H1 (cell line): ENCODE measurements around the gene TEX35. TPM values are rescaled to one million over a fixed set of nuclear protein-coding genes. Genes with fewer than 3 reads are reported as not detected.
A peak's percentile ranks its signal among the peaks of the same experiment; 100 is the strongest.

Experiments used
- ASH2L ChIP-seq: fragments of 200-600, 300-600 bp; sonication (generic); IDR thresholded peaks from one replicate; pipeline ENCODE4 v1.7.1; 2017; ENCODE audit warnings: low read length
- ATF3 ChIP-seq: IDR thresholded peaks from 2 replicates; pipeline ENCODE4 v1.6.1; 2011; ENCODE audit warnings: low read depth, mild to moderate bottlenecking, low read length; ENCODE audit not compliant: insufficient read depth
- BACH1 ChIP-seq: IDR thresholded peaks from 2 replicates; pipeline ENCODE4 v1.6.1; 2012; ENCODE audit warnings: low read length, improper control_type of control experiment
- CBX5 ChIP-seq: fragments of 300-800, 300-1000 bp; sonication (generic); IDR thresholded peaks from 2 replicates; pipeline ENCODE4 v1.7.1; 2016; ENCODE audit warnings: antibody characterized with exemption, low read length, low read depth
- CEBPB ChIP-seq: IDR thresholded peaks from 2 replicates; pipeline ENCODE4 v1.6.1; 2012; ENCODE audit warnings: low read depth, low read length
- CHD1 ChIP-seq: IDR thresholded peaks from 2 replicates; pipeline ENCODE4 v1.6.1; 2012; ENCODE audit warnings: low read depth, low read length, improper control_type of control experiment
- CHD2 ChIP-seq: IDR thresholded peaks from 2 replicates; pipeline ENCODE4 v1.6.1; 2012; ENCODE audit warnings: low read length, improper control_type of control experiment
- HDAC2 ChIP-seq, 2 experiments: fragments of 300-600 bp in 1 of 2; sonication (generic) in 1 of 2; IDR thresholded peaks; 2 replicates each; pipeline ENCODE4 v1.6.1; 2011 to 2012; ENCODE audit warnings: low read depth in 2 of 2, low read length in 2 of 2, mild to moderate bottlenecking in 2 of 2, moderate library complexity in 2 of 2, borderline replicate concordance in 1 of 2, inconsistent platforms in 1 of 2
- JUN ChIP-seq: IDR thresholded peaks from 2 replicates; pipeline ENCODE4 v1.6.1; 2011; ENCODE audit warnings: low read depth, mild to moderate bottlenecking, improper control_type of control experiment, low read length
- JUND ChIP-seq: IDR thresholded peaks from 2 replicates; pipeline ENCODE4 v1.6.1; 2011; ENCODE audit warnings: mild to moderate bottlenecking, improper control_type of control experiment, low read length
- KDM1A ChIP-seq: fragments of 200-600, 300-600 bp; sonication (generic); IDR thresholded peaks from 2 replicates; pipeline ENCODE4 v1.7.1; 2016; ENCODE audit warnings: mild to moderate bottlenecking, low read length, borderline replicate concordance
- KDM5A ChIP-seq: fragments of 200-600 bp; IDR thresholded peaks from 2 replicates; pipeline ENCODE4 v1.7.1; 2012; ENCODE audit warnings: mild to moderate bottlenecking, low read length, inconsistent platforms, mixed read lengths
- NRF1 ChIP-seq: IDR thresholded peaks from 2 replicates; pipeline ENCODE4 v1.6.1; 2011; ENCODE audit warnings: mild to moderate bottlenecking, low read depth, low read length, improper control_type of control experiment
- POLR2A ChIP-seq, 2 experiments: IDR thresholded peaks; 1 replicate in 1 of 2; 2 replicates in 1 of 2; pipeline ENCODE4 v1.6.1; 2011; ENCODE audit warnings: low read depth in 2 of 2, low read length in 2 of 2, mild to moderate bottlenecking in 2 of 2; ENCODE audit errors: control extremely low read depth in 1 of 2
- RAD21 ChIP-seq, 2 experiments: IDR thresholded peaks in 1 of 2; conservative IDR thresholded peaks in 1 of 2; 2 replicates each; pipeline ENCODE4 v1.6.1; 2011; ENCODE audit warnings: low read depth in 2 of 2, low read length in 2 of 2, improper control_type of control experiment in 1 of 2, inconsistent platforms in 1 of 2, mild to moderate bottlenecking in 1 of 2, moderate library complexity in 1 of 2
- RFX5 ChIP-seq: IDR thresholded peaks from 2 replicates; pipeline ENCODE4 v1.6.1; 2011; ENCODE audit warnings: low read depth, low read length, improper control_type of control experiment, borderline replicate concordance
- RNF2 ChIP-seq: fragments of 200-900, 300-1000 bp; sonication (generic); IDR thresholded peaks from 2 replicates; pipeline ENCODE4 v1.7.1; 2016; ENCODE audit warnings: borderline replicate concordance, low read depth, mild to moderate bottlenecking, antibody characterized with exemption, low read length; ENCODE audit not compliant: poor library complexity, severe bottlenecking; ENCODE audit errors: missing control alignments
- RXRA ChIP-seq: IDR thresholded peaks from 2 replicates; pipeline ENCODE4 v1.6.1; 2011; ENCODE audit warnings: low read depth, mild to moderate bottlenecking, low read length, moderate library complexity; ENCODE audit not compliant: insufficient read depth
- SP1 ChIP-seq: IDR thresholded peaks from 2 replicates; pipeline ENCODE4 v1.6.1; 2011; ENCODE audit warnings: low read depth, low read length
- SP2 ChIP-seq: IDR thresholded peaks from 2 replicates; pipeline ENCODE4 v1.6.1; 2012; ENCODE audit warnings: mild to moderate bottlenecking, low read length, inconsistent platforms
- SP4 ChIP-seq: IDR thresholded peaks from 2 replicates; pipeline ENCODE4 v1.6.1; 2012; ENCODE audit warnings: low read length, inconsistent platforms
- TBP ChIP-seq: IDR thresholded peaks from 2 replicates; pipeline ENCODE4 v1.6.1; 2011; ENCODE audit warnings: low read depth, low read length, improper control_type of control experiment
- TCF12 ChIP-seq: IDR thresholded peaks from 2 replicates; pipeline ENCODE4 v1.6.1; 2011; ENCODE audit warnings: low read depth, mild to moderate bottlenecking, low read length
- TEAD4 ChIP-seq: IDR thresholded peaks from 2 replicates; pipeline ENCODE4 v1.6.1; 2012; ENCODE audit warnings: low read depth, low read length, inconsistent platforms, mixed read lengths
- ZNF274 ChIP-seq: IDR thresholded peaks from 2 replicates; pipeline ENCODE4 v1.7.0; 2012; ENCODE audit warnings: low read length, borderline replicate concordance; ENCODE audit errors: extremely low read depth
- polyA plus RNA-seq, 7 experiments: library from polyadenylated mRNA; depleted of rRNA in 3 of 7; stranded (reverse) in 5 of 7; unstranded in 2 of 7; fragments of >200 nt in 5 of 7; fragments of 200-250 nt in 2 of 7; gene quantifications; 1 replicate in 5 of 7; 2 replicates in 1 of 7; 4 replicates in 1 of 7; pipeline versions ENCODE4 v1.2.1 to v1.2.3, GENCODE V29; 2011 to 2013; ENCODE audit warnings: missing spikeins in 2 of 7, mixed read lengths in 2 of 7
- total RNA-seq: library from RNA; stranded (reverse); fragmentation: NEBNext Ultra II Directional; extraction: Animal tissue kit (Norgen Biotek cat#: 25700); gene quantifications from 2 replicates; pipeline ENCODE4 v1.2.1, GENCODE V29; 2021

The TEX35 gene
- total and polyA plus RNA-seq, 2 of the 8 experiments (the other 6 are each of a cell fraction or from before 2014, with no cell fraction given), result 0.03 TPM; not detected in 1

DNA sequence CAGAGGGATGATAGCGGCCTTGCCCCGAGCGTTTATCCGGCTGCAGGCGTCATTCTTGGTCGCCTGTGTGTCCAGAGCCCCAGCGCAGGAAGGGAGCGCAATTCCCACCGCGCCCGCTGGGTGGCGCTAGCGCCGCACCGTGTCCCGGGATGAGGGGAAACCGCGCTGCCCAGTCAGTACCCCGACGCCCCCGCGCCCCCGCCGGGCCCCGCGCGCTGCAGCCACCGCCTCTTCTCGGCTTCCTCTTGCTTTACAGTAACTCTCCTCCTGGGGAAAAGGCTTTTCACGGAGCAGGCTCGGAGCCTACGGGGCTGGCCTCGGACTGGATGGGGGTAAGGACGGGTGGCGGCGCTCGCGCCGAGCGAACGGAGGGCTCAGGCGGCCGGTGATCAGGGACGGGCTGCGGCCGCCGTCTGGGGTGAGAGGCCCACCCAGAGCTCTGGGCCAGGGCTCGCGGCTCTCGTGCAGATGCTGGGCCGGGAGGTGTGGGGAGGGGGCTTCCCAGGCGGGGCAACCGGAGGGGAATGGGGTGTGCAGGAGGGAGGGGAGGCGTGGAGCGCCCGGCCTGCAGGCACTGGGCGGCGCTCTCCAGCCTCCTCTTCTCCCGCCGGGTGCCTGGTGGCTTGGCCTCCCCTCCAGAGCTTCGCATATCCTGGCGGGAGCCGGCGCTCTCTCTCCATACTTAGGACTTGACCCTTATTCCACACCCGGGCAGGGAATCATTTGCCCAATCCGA lies 29.8 kb downstream of the TEX35 start (continued):
- TF ChIP-seq RAD21 (IDR thresholded peaks at IDR 0.05 in 1 of 2, conservative IDR thresholded peaks at IDR 0.05 in 1 of 2; ENCODE audit: low read depth in 2 of 2, low read length in 2 of 2), result peak; percentile 82 to 88
- no peak for TF ChIP-seq JUND
- no peak for TF ChIP-seq KDM1A
- no peak for TF ChIP-seq TEAD4
- peak; percentile 73; the same call in 1 of the 2 replicates for TF ChIP-seq KDM5A
- TF ChIP-seq HDAC2 (IDR thresholded peaks at IDR 0.05; ENCODE audit: borderline replicate concordance in 1 of 2, low read depth in 2 of 2, low read length in 2 of 2), result no peak
- TF ChIP-seq CBX5, result no peak
- no peak for TF ChIP-seq NRF1
- no peak for TF ChIP-seq CHD1
- TF ChIP-seq ASH2L, result peak; percentile 63
- no peak for TF ChIP-seq CEBPB
- TF ChIP-seq SP1, result no peak
- no peak for TF ChIP-seq JUN
- no peak for TF ChIP-seq SP2
- TF ChIP-seq POLR2A (IDR thresholded peaks at IDR 0.05; ENCODE audit: control extremely low read depth in 1 of 2, low read depth in 2 of 2, low read length in 2 of 2), result no peak; a peak in 1 of 3 replicates
- peak; percentile 38; the same call in 1 of the 2 replicates for TF ChIP-seq TBP
- no peak for TF ChIP-seq CHD2
- TF ChIP-seq BACH1, result 0 out of 2 replicates have a peak, but pooled peaks have one; percentile 24
- no peak for TF ChIP-seq RNF2
- TF ChIP-seq ATF3, result no peak
- no peak for TF ChIP-seq RXRA
- TF ChIP-seq RFX5, result no peak
- no peak for TF ChIP-seq TCF12
- 0 out of 2 replicates have a peak, but pooled peaks have one; percentile 41 for TF ChIP-seq SP4
- TF ChIP-seq ZNF274, result no peak
